ENCODE data around the gene ATXN2.

The ATXN2 gene

GRCh38 chr12:111444925-111445725 lies 154.0 kb downstream of the ATXN2 start:
- intact Hi-C loops (cut with DNase I) = no loop called here
- DNase-seq = peak; percentile 14 to 76 (median 56)

- peak in 5 of 42 donors; percentile 4 to 22 (median 6) for DNase-seq
- intact Hi-C loops (cut with DNase I) = no loop called here
These were observed 154.7 kb downstream of the ATXN2 start for GRCh38 chr12:111444314-111444924.

- intact Hi-C loops (cut with DNase I) = no loop called here
- peak in 11 of 42 donors; percentile 1 to 43 (median 17) for DNase-seq
These were observed 155.5 kb downstream of the ATXN2 start for GRCh38 chr12:111443586-111443985.

- intact Hi-C loops (cut with DNase I) = no loop called here
- peak in 9 of 42 donors; percentile 3 to 27 (median 22) for DNase-seq
These were observed 156.0 kb downstream of the ATXN2 start for GRCh38 chr12:111443086-111443485.

GRCh38 chr12:111442301-111443045 lies 156.6 kb downstream of the ATXN2 start:
- intact Hi-C loops (cut with DNase I) = no loop called here
- DNase-seq = peak in 7 of 42 donors; percentile 10 to 43 (median 25)

- intact Hi-C loops (cut with DNase I) = no loop called here
- peak in 4 of 42 donors; percentile 3 to 17 (median 14) for DNase-seq
These were observed 157.8 kb downstream of the ATXN2 start for GRCh38 chr12:111441107-111441928.

- peak in 4 of 42 donors; percentile 3 to 30 (median 18) for DNase-seq
- intact Hi-C loops (cut with DNase I) = no loop called here
These were observed 158.5 kb downstream of the ATXN2 start for GRCh38 chr12:111440631-111441030.

GRCh38 chr12:111440152-111440551 lies 159.0 kb downstream of the ATXN2 start:
- intact Hi-C loops (cut with DNase I) = no loop called here

GRCh38 chr12:111439657-111440151 lies 159.4 kb downstream of the ATXN2 start:
- intact Hi-C loops (cut with DNase I) = no loop called here
- DNase-seq = peak in 7 of 42 donors; percentile 30 to 72 (median 54)

More at GRCh38 chr12:111440152-111440551, 159.0 kb downstream of the ATXN2 start:
- DNase-seq = peak in 4 of 42 donors; percentile 13 to 25 (median 20)

GRCh38 chr12:111438481-111438880 lies 160.6 kb downstream of the ATXN2 start:
- intact Hi-C loops (cut with DNase I) = no loop called here
- DNase-seq = peak in 27 of 42 donors; percentile 35 to 70 (median 50)

GRCh38 chr12:111437816-111438454 lies 161.2 kb downstream of the ATXN2 start:
- intact Hi-C loops (cut with DNase I) = no loop called here
- DNase-seq = peak in 10 of 42 donors; percentile 37 to 64 (median 50)

- intact Hi-C loops (cut with DNase I) = no loop called here
- no peak for DNase-seq
These were observed 162.3 kb downstream of the ATXN2 start for GRCh38 chr12:111436811-111437210.

GRCh38 chr12:111436266-111436665 lies 162.8 kb downstream of the ATXN2 start:
- no peak for DNase-seq
- intact Hi-C loops (cut with DNase I) = no loop called here

GRCh38 chr12:111435661-111436201 lies 163.4 kb downstream of the ATXN2 start:
- no peak for DNase-seq

GRCh38 chr12:111434680-111435338 lies 164.3 kb downstream of the ATXN2 start:
- DNase-seq = peak in 2 of 42 donors; percentile 15 to 26
- intact Hi-C loops (cut with DNase I) = no loop called here

More at GRCh38 chr12:111435661-111436201, 163.4 kb downstream of the ATXN2 start:
- intact Hi-C loops (cut with DNase I) = no loop called here

GRCh38 chr12:111434049-111434448 lies 165.1 kb downstream of the ATXN2 start:
- intact Hi-C loops (cut with DNase I) = no loop called here
- no peak for DNase-seq

GRCh38 chr12:111431772-111432171 lies 167.3 kb downstream of the ATXN2 start:
- DNase-seq = no peak
- intact Hi-C loops (cut with DNase I) = no loop called here

Data from head of caudate nucleus (tissue), 42 donors.